Measurements from ENCODE around the gene TMCO2.

DNA sequence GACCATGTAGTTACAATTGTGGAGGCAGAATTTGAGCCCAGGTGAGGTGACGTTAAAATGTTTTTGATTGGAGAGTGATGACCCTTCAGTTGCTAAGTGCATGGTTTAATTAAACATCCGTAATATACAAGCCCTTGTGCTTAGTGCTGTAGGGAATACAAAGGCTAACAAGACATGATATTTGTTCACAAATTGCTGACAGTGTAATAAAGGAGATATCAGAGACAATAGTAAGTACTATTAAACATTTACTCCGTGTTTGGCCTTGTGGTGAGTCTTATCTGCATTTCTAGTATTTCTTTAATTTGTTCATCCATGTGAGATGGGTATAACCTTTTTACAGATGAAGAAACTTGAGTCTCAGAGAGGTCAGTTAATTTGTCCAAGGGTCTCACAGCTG, 48.6 kb upstream of the TMCO2 start:
- TF ChIP-seq, protein P1, sequence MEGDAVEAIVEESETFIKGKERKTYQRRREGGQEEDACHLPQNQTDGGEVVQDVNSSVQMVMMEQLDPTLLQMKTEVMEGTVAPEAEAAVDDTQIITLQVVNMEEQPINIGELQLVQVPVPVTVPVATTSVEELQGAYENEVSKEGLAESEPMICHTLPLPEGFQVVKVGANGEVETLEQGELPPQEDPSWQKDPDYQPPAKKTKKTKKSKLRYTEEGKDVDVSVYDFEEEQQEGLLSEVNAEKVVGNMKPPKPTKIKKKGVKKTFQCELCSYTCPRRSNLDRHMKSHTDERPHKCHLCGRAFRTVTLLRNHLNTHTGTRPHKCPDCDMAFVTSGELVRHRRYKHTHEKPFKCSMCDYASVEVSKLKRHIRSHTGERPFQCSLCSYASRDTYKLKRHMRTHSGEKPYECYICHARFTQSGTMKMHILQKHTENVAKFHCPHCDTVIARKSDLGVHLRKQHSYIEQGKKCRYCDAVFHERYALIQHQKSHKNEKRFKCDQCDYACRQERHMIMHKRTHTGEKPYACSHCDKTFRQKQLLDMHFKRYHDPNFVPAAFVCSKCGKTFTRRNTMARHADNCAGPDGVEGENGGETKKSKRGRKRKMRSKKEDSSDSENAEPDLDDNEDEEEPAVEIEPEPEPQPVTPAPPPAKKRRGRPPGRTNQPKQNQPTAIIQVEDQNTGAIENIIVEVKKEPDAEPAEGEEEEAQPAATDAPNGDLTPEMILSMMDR (IDR thresholded peaks at IDR 0.05; ENCODE audit: insufficient read depth, low read length, poor library complexity, severe bottlenecking): no peak
- TF ChIP-seq EZH2phosphoT487 (conservative IDR thresholded peaks at IDR 0.05; ENCODE audit: low read length): no peak
